Upper lobe of left lung (tissue), 4 donors: ENCODE data around the gene TNFRSF14.

Source experiments
- POLR2AphosphoS5 ChIP-seq, 2 donors: sonication (generic); formaldehyde crosslinking; IDR thresholded peaks; one replicate each; pipeline ENCODE4 v1.5.1; 2017; ENCODE audit warnings: antibody characterized with exemption in 2 of 2
- TF ChIP-seq, protein P1 (sequence below), 6 experiments: fragments of 450-650 bp in 4 of 6; fragments of 200-600 bp in 2 of 6; sonication (generic) in 2 of 6; IDR thresholded peaks; one replicate each; pipeline ENCODE4 v1.5.1; 2016 to 2019; ENCODE audit warnings: antibody characterized with exemption in 6 of 6

DNA sequence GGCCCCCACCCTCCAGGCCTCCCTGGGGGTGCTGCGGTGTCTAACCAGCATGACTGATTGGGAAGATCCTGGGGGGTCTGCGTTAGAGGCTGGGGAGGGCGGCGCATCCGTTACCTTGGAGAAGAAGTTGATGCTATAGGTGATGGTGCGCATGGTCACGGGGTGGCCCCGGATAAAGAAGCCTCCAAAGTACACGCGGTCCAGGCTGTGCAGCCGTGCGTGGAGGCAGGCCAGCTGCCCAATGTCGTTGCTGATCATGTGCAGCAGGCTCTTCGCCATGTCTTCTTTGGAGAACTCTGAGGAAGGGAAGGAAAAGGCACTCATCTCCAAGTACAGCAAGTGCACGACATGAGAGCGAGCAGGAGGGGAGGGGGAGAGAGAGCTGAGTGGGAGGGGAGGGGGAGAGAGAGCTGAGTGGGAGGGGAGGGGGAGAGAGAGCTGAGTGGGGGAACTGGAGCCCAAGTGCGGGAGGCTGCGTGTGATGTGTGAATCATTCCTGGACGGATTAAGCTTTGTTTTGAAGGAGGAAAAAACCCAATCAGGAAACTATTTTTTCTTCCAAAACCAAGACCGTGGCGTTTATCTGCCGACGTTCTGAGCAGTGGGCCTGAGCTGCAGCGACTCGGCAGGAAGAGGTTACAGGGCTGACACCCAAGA is 37.0 kb upstream of the TNFRSF14 start:
- TF ChIP-seq, protein P1, sequence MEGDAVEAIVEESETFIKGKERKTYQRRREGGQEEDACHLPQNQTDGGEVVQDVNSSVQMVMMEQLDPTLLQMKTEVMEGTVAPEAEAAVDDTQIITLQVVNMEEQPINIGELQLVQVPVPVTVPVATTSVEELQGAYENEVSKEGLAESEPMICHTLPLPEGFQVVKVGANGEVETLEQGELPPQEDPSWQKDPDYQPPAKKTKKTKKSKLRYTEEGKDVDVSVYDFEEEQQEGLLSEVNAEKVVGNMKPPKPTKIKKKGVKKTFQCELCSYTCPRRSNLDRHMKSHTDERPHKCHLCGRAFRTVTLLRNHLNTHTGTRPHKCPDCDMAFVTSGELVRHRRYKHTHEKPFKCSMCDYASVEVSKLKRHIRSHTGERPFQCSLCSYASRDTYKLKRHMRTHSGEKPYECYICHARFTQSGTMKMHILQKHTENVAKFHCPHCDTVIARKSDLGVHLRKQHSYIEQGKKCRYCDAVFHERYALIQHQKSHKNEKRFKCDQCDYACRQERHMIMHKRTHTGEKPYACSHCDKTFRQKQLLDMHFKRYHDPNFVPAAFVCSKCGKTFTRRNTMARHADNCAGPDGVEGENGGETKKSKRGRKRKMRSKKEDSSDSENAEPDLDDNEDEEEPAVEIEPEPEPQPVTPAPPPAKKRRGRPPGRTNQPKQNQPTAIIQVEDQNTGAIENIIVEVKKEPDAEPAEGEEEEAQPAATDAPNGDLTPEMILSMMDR (IDR thresholded peaks at IDR 0.05) = no peak
- TF ChIP-seq POLR2AphosphoS5 (IDR thresholded peaks at IDR 0.05) = no peak
